GM23338 (cell line): ENCODE measurements around the gene NUCKS1. TPM values are rescaled to one million over a fixed set of nuclear protein-coding genes. Genes with fewer than 3 reads are reported as not detected.

Experiments used
- ATAC-seq: fragments of 200-7000 bp; cut with Tn5 transposase; 3 replicates; pipeline ENCODE4 v1.9.1; 2020
- DNase-seq: peaks from one replicate; pipeline ENCODE4 v3.0.0-alpha.2; 2015; ENCODE audit warnings: low spot score
- H2AFZ ChIP-seq: fragments of 200-600 bp; sonication (generic); 2 replicates; pipeline ENCODE4 v1.8.0; 2016; ENCODE audit warnings: antibody characterized with exemption, mild to moderate bottlenecking, moderate library complexity
- H3F3A ChIP-seq: fragments of 200-600 bp; sonication (generic); replicated peaks from 2 replicates; pipeline ENCODE4 v1.8.0; 2017; ENCODE audit warnings: antibody characterized with exemption, mixed run types, low read depth
- H3K27ac ChIP-seq: fragments of 200-600 bp; sonication (generic); 2 replicates; pipeline ENCODE4 v1.6.1; 2016; ENCODE audit warnings: low read depth
- H3K27me3 ChIP-seq: fragments of 200-600 bp; sonication (generic); 2 replicates; pipeline ENCODE4 v1.8.0; 2016; ENCODE audit warnings: mild to moderate bottlenecking, mixed run types, moderate library complexity; ENCODE audit not compliant: insufficient read depth
- H3K36me3 ChIP-seq: fragments of 200-600 bp; sonication (generic); 2 replicates; pipeline ENCODE4 v1.8.0; 2016; ENCODE audit warnings: mild to moderate bottlenecking; ENCODE audit not compliant: insufficient read depth
- H3K4me1 ChIP-seq: fragments of 200-600 bp; sonication (generic); 2 replicates; pipeline ENCODE4 v1.8.0; 2016; ENCODE audit warnings: mild to moderate bottlenecking, moderate library complexity; ENCODE audit not compliant: insufficient read depth
- H3K4me2 ChIP-seq: fragments of 200-600 bp; sonication (generic); 2 replicates; pipeline ENCODE4 v1.7.1; 2017; ENCODE audit warnings: mixed run types
- H3K4me3 ChIP-seq: fragments of 200-600 bp; sonication (generic); 2 replicates; pipeline ENCODE4 v1.6.1; 2016; ENCODE audit warnings: mixed run types
- H3K79me2 ChIP-seq: fragments of 200-600 bp; sonication (generic); replicated peaks from 2 replicates; pipeline ENCODE4 v1.8.0; 2017; ENCODE audit warnings: mild to moderate bottlenecking; ENCODE audit not compliant: insufficient read depth
- H3K9me2 ChIP-seq: fragments of 200-600 bp; sonication (generic); 2 replicates; pipeline ENCODE4 v1.8.0; 2017; ENCODE audit not compliant: insufficient read depth
- H4K20me1 ChIP-seq: fragments of 200-600 bp; sonication (generic); replicated peaks from 2 replicates; pipeline ENCODE4 v1.8.0; 2017; ENCODE audit warnings: mild to moderate bottlenecking; ENCODE audit not compliant: insufficient read depth
- H3K27ac Mint-ChIP-seq: 2 replicates; pipeline ENCODE4 v1.8.0; 2020; ENCODE audit warnings: inconsistent platforms, mild to moderate bottlenecking, moderate library complexity, mixed read lengths
- H3K27me3 Mint-ChIP-seq: 3 replicates; pipeline ENCODE4 v1.8.0; 2022; ENCODE audit warnings: low read depth, mild to moderate bottlenecking, moderate library complexity, mixed read lengths, inconsistent platforms; ENCODE audit not compliant: insufficient read depth, poor library complexity
- H3K36me3 Mint-ChIP-seq: 3 replicates; pipeline ENCODE4 v1.8.0; 2021; ENCODE audit warnings: low read depth, mild to moderate bottlenecking, inconsistent platforms, moderate library complexity, mixed read lengths
- H3K4me1 Mint-ChIP-seq: 3 replicates; pipeline ENCODE4 v1.8.0; 2020; ENCODE audit warnings: mild to moderate bottlenecking, inconsistent platforms, mixed read lengths
- H3K4me3 Mint-ChIP-seq: 3 replicates; pipeline ENCODE4 v1.8.0; 2021; ENCODE audit warnings: moderate library complexity, mild to moderate bottlenecking, inconsistent platforms, mixed read lengths
- H3K9me3 Mint-ChIP-seq: 3 replicates; pipeline ENCODE4 v1.8.0; 2020; ENCODE audit warnings: moderate library complexity, mild to moderate bottlenecking, inconsistent platforms, mixed read lengths
- CREB1 ChIP-seq: fragments of 250-450 bp; sonication (Bioruptor Pico); IDR thresholded peaks from 2 replicates; pipeline ENCODE4 v1.5.0; 2020; ENCODE audit warnings: low read depth, mild to moderate bottlenecking, moderate library complexity
- ETS1 ChIP-seq: IDR thresholded peaks from 2 replicates; pipeline ENCODE4 v1.6.1; 2016; ENCODE audit warnings: antibody characterized with exemption
- EZH2 ChIP-seq: fragments of 200-600 bp; sonication (generic); IDR thresholded peaks from one replicate; pipeline ENCODE4 v1.8.0; 2017; ENCODE audit warnings: antibody characterized with exemption, mild to moderate bottlenecking, low read depth; ENCODE audit not compliant: unreplicated experiment
- EZH2phosphoT487 ChIP-seq: fragments of 200-600 bp; sonication (generic); IDR thresholded peaks from one replicate; pipeline ENCODE4 v1.8.1; 2018; ENCODE audit warnings: antibody characterized with exemption; ENCODE audit not compliant: unreplicated experiment
- JUNB ChIP-seq: IDR thresholded peaks from one replicate; pipeline ENCODE4 v1.6.1; 2016; ENCODE audit warnings: antibody characterized with exemption; ENCODE audit not compliant: unreplicated experiment
- NANOG ChIP-seq: IDR thresholded peaks from 2 replicates; pipeline ENCODE4 v1.6.1; 2016; ENCODE audit warnings: antibody characterized with exemption, borderline replicate concordance
- POLR2AphosphoS5 ChIP-seq: IDR thresholded peaks from 2 replicates; pipeline ENCODE4 v1.6.1; 2016; ENCODE audit warnings: antibody characterized with exemption, low read depth
- STAT1 ChIP-seq: IDR thresholded peaks from one replicate; pipeline ENCODE4 v1.6.1; 2016; ENCODE audit warnings: antibody characterized with exemption; ENCODE audit not compliant: unreplicated experiment
- ZNF114 ChIP-seq: fragments of 250-450 bp; sonication (Bioruptor Pico); IDR thresholded peaks from 2 replicates; pipeline ENCODE4 v1.5.0; 2020; ENCODE audit warnings: mild to moderate bottlenecking, moderate library complexity
- ZNF331 ChIP-seq: fragments of 250-450 bp; sonication (Bioruptor Pico); IDR thresholded peaks from 2 replicates; pipeline ENCODE4 v1.5.0; 2020; ENCODE audit warnings: low read depth, mild to moderate bottlenecking, moderate library complexity
- long read RNA-seq: library from polyadenylated mRNA; unstranded; transcript quantifications from one replicate; pipeline ENCODE4 v2.0.0, GENCODE V29; 2020; ENCODE audit not compliant: unreplicated experiment
- polyA plus RNA-seq: library from polyadenylated mRNA; unstranded; fragments of >200 nt; fragmentation: Nextera tagmentation; extraction: Ambion mirVana; gene quantifications from 2 replicates; pipeline ENCODE4 v1.2.1, GENCODE V29; 2016
- total RNA-seq: library from RNA; depleted of rRNA; stranded (reverse); fragments of >200 nt; shearing (Covaris generic); gene quantifications from 2 replicates; pipeline ENCODE4 v1.2.3, GENCODE V29; 2014; rRNA removed
- TF ChIP-seq, protein P1 (sequence below): IDR thresholded peaks from one replicate; pipeline ENCODE4 v1.6.1; 2018; ENCODE audit warnings: antibody characterized with exemption; ENCODE audit not compliant: unreplicated experiment
- TF ChIP-seq, protein P2 (sequence below), 2 experiments: fragments of 200-600 bp in 1 of 2; sonication (generic) in 1 of 2; conservative IDR thresholded peaks; 2 replicates each; pipeline versions ENCODE4 v1.5.1 to v1.6.1; 2016 to 2017; ENCODE audit warnings: antibody characterized with exemption in 2 of 2, low read depth in 2 of 2, mild to moderate bottlenecking in 2 of 2, moderate library complexity in 1 of 2
- TF ChIP-seq, protein P3 (sequence below): fragments of 250-450 bp; sonication (Bioruptor Pico); IDR thresholded peaks from 2 replicates; pipeline ENCODE4 v1.5.0; 2020; ENCODE audit warnings: mild to moderate bottlenecking, moderate library complexity

The NUCKS1 gene
- 296 and 307 TPM in 2 replicates for total RNA-seq
- 239 and 255 TPM in 2 replicates for polyA plus RNA-seq
- long read RNA-seq, partial matches to known transcripts: 3 of 26 reads
- long read RNA-seq, other reads (novel, unspliced or antisense): 23 of 26 reads

DNA sequence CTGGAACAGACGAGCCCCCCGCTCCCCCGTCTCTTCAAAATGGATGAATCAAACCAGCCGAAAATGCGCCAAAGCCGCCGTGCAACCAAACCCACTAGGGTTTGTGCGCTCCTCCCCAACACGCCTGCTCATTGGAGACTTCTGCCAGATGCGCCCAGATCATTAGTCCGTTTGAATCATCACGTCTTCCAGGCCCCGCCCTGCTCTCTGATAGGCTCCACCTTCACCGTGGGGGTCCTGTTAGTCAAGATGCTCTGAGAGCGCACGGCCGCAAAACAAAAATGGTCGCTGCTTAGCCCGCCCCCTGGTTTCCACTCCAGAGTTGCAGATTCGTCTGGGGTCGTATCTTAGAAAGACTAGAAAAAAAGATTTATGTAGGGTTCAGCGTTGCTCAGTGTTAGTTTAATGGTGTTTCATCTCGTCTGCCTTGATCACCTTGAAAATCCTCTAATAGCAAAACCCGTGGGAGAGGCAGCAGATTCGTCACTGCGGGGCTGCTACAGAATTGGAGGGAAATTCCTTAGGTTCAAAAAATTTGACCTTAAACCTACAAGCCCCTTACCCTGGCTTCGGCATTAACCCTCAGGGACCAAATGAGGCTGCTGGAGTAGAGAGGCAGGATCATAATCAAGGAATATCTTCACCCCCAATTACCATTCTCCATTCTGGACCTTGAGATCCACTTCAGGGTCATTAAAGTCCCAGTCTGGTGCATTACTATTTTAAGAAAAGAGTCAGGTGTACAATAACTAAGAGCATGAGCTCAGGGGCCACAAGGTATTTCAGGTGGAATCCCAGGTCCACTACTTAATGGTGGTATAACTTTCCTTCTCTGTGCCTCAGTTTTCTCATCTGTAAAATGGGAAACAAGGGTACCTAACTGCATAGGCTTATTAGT lies at the start of gene NUCKS1:
NUCKS1 (minus strand) TSS at position 45 of the 898 bp plus-strand sequence. CDS start 209 bp downstream, outside the sequence.
- TF ChIP-seq POLR2AphosphoS5 (peak; percentile 65), NANOG (no peak), STAT1 (no peak), ZNF331 (CRISPR knock-in tag) (no peak), EZH2phosphoT487 (no peak), CREB1 (CRISPR knock-in tag) (peak; percentile 86), ETS1 (no peak), ZNF114 (CRISPR knock-in tag) (no peak), JUNB (no peak), EZH2 (no peak)
- TF ChIP-seq, protein P1, sequence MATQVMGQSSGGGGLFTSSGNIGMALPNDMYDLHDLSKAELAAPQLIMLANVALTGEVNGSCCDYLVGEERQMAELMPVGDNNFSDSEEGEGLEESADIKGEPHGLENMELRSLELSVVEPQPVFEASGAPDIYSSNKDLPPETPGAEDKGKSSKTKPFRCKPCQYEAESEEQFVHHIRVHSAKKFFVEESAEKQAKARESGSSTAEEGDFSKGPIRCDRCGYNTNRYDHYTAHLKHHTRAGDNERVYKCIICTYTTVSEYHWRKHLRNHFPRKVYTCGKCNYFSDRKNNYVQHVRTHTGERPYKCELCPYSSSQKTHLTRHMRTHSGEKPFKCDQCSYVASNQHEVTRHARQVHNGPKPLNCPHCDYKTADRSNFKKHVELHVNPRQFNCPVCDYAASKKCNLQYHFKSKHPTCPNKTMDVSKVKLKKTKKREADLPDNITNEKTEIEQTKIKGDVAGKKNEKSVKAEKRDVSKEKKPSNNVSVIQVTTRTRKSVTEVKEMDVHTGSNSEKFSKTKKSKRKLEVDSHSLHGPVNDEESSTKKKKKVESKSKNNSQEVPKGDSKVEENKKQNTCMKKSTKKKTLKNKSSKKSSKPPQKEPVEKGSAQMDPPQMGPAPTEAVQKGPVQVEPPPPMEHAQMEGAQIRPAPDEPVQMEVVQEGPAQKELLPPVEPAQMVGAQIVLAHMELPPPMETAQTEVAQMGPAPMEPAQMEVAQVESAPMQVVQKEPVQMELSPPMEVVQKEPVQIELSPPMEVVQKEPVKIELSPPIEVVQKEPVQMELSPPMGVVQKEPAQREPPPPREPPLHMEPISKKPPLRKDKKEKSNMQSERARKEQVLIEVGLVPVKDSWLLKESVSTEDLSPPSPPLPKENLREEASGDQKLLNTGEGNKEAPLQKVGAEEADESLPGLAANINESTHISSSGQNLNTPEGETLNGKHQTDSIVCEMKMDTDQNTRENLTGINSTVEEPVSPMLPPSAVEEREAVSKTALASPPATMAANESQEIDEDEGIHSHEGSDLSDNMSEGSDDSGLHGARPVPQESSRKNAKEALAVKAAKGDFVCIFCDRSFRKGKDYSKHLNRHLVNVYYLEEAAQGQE: no peak
- TF ChIP-seq, protein P2, sequence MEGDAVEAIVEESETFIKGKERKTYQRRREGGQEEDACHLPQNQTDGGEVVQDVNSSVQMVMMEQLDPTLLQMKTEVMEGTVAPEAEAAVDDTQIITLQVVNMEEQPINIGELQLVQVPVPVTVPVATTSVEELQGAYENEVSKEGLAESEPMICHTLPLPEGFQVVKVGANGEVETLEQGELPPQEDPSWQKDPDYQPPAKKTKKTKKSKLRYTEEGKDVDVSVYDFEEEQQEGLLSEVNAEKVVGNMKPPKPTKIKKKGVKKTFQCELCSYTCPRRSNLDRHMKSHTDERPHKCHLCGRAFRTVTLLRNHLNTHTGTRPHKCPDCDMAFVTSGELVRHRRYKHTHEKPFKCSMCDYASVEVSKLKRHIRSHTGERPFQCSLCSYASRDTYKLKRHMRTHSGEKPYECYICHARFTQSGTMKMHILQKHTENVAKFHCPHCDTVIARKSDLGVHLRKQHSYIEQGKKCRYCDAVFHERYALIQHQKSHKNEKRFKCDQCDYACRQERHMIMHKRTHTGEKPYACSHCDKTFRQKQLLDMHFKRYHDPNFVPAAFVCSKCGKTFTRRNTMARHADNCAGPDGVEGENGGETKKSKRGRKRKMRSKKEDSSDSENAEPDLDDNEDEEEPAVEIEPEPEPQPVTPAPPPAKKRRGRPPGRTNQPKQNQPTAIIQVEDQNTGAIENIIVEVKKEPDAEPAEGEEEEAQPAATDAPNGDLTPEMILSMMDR (conservative IDR thresholded peaks at IDR 0.05; ENCODE audit: low read depth in 2 of 2): 0 out of 4 replicates have a peak, but pooled peaks of 1 of the 2 experiments have one; percentile 8
- TF ChIP-seq, protein P3, sequence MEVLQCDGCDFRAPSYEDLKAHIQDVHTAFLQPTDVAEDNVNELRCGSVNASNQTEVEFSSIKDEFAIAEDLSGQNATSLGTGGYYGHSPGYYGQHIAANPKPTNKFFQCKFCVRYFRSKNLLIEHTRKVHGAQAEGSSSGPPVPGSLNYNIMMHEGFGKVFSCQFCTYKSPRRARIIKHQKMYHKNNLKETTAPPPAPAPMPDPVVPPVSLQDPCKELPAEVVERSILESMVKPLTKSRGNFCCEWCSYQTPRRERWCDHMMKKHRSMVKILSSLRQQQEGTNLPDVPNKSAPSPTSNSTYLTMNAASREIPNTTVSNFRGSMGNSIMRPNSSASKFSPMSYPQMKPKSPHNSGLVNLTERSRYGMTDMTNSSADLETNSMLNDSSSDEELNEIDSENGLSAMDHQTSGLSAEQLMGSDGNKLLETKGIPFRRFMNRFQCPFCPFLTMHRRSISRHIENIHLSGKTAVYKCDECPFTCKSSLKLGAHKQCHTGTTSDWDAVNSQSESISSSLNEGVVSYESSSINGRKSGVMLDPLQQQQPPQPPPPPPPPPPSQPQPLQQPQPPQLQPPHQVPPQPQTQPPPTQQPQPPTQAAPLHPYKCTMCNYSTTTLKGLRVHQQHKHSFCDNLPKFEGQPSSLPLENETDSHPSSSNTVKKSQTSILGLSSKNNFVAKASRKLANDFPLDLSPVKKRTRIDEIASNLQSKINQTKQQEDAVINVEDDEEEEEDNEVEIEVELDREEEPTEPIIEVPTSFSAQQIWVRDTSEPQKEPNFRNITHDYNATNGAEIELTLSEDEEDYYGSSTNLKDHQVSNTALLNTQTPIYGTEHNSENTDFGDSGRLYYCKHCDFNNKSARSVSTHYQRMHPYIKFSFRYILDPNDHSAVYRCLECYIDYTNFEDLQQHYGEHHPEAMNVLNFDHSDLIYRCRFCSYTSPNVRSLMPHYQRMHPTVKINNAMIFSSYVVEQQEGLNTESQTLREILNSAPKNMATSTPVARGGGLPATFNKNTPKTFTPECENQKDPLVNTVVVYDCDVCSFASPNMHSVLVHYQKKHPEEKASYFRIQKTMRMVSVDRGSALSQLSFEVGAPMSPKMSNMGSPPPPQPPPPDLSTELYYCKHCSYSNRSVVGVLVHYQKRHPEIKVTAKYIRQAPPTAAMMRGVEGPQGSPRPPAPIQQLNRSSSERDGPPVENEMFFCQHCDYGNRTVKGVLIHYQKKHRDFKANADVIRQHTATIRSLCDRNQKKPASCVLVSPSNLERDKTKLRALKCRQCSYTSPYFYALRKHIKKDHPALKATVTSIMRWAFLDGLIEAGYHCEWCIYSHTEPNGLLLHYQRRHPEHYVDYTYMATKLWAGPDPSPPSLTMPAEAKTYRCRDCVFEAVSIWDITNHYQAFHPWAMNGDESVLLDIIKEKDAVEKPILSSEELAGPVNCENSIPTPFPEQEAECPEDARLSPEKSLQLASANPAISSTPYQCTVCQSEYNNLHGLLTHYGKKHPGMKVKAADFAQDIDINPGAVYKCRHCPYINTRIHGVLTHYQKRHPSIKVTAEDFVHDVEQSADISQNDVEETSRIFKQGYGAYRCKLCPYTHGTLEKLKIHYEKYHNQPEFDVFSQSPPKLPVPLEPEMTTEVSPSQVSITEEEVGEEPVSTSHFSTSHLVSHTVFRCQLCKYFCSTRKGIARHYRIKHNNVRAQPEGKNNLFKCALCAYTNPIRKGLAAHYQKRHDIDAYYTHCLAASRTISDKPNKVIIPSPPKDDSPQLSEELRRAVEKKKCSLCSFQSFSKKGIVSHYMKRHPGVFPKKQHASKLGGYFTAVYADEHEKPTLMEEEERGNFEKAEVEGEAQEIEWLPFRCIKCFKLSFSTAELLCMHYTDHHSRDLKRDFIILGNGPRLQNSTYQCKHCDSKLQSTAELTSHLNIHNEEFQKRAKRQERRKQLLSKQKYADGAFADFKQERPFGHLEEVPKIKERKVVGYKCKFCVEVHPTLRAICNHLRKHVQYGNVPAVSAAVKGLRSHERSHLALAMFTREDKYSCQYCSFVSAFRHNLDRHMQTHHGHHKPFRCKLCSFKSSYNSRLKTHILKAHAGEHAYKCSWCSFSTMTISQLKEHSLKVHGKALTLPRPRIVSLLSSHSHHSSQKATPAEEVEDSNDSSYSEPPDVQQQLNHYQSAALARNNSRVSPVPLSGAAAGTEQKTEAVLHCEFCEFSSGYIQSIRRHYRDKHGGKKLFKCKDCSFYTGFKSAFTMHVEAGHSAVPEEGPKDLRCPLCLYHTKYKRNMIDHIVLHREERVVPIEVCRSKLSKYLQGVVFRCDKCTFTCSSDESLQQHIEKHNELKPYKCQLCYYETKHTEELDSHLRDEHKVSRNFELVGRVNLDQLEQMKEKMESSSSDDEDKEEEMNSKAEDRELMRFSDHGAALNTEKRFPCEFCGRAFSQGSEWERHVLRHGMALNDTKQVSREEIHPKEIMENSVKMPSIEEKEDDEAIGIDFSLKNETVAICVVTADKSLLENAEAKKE (CRISPR knock-in tag): no peak
- H3K27me3 Mint-ChIP-seq: peaks cover 8% of the 10 kb centered on the region
- H3K27ac Mint-ChIP-seq: peak within 1 kb of the TSS; percentile 100
- ATAC-seq (peak; percentile 76), DNase-seq (peak; percentile 99)
- Histone ChIP-seq H3K27me3 (no peaks in the 10 kb centered on the region), H3K27ac (peak within 1 kb of the TSS; percentile 87), H3K79me2 (peaks cover 39% of the 10 kb centered on the region), H3K4me2 (peak within 1 kb of the TSS; percentile 84), H3K36me3 (no peaks in the 10 kb centered on the region), H3F3A (no peaks in the 10 kb centered on the region), H3K4me3 (peak within 1 kb of the TSS; percentile 89), H3K4me1 (peaks cover 23% of the 10 kb centered on the region), H3K9me2 (no peaks in the 10 kb centered on the region), H2AFZ (peak within 1 kb of the TSS; percentile 21; the same call in 1 of the 2 replicates), H4K20me1 (peaks cover 28% of the 10 kb centered on the region)
- peaks cover 27% of the 10 kb centered on the region for H3K4me1 Mint-ChIP-seq
- H3K4me3 Mint-ChIP-seq: peak within 1 kb of the TSS; percentile 99
- peaks cover 30% of the 10 kb centered on the region for H3K36me3 Mint-ChIP-seq
- no peaks in the 10 kb centered on the region for H3K9me3 Mint-ChIP-seq
